HepG2 (cell line): ENCODE results near the gene SHBG. TPM values are rescaled to one million over a fixed set of nuclear protein-coding genes. Genes with fewer than 3 reads are reported as not detected.

Experiments used
- BHLHE40 ChIP-seq: IDR thresholded peaks from 2 replicates; pipeline ENCODE4 v1.6.1; 2011; ENCODE audit warnings: low read length, improper control_type of control experiment
- CCDC6 ChIP-seq: sonication (generic); formaldehyde crosslinking; IDR thresholded peaks from 2 replicates; pipeline ENCODE4 v1.8.1; 2022; ENCODE audit warnings: mild to moderate bottlenecking, missing genetic modification reagents, moderate library complexity
- GMEB1 ChIP-seq: sonication (generic); formaldehyde crosslinking; IDR thresholded peaks from 2 replicates; pipeline ENCODE4 v1.5.1; 2020; ENCODE audit warnings: missing genetic modification reagents, mild to moderate bottlenecking, borderline replicate concordance
- KDM3A ChIP-seq: IDR thresholded peaks from 2 replicates; pipeline ENCODE4 v1.6.1; 2018; ENCODE audit warnings: low read depth, missing compliant biosample characterization
- KLF12 ChIP-seq: sonication (generic); formaldehyde crosslinking; IDR thresholded peaks from 2 replicates; pipeline ENCODE4 v1.4.0; 2020; ENCODE audit warnings: missing genetic modification reagents, borderline replicate concordance
- LCORL ChIP-seq, 2 experiments: fragments of 450-650 bp in 1 of 2; sonication (generic) in 1 of 2; formaldehyde crosslinking in 1 of 2; IDR thresholded peaks; 2 replicates each; pipeline versions ENCODE4 v1.5.0 to v1.6.1; 2017 to 2020; ENCODE audit warnings: antibody characterized with exemption in 1 of 2, missing genetic modification reagents in 1 of 2
- MAZ ChIP-seq, 2 experiments: sonication (generic) in 1 of 2; formaldehyde crosslinking in 1 of 2; IDR thresholded peaks; 2 replicates each; pipeline versions ENCODE4 v1.5.0 to v1.6.1; 2012 to 2020; ENCODE audit warnings: low read depth in 2 of 2, mild to moderate bottlenecking in 2 of 2, borderline replicate concordance in 1 of 2, improper control_type of control experiment in 1 of 2, low read length in 1 of 2, missing genetic modification reagents in 1 of 2, moderate library complexity in 1 of 2
- MEIS2 ChIP-seq: sonication (generic); formaldehyde crosslinking; IDR thresholded peaks from 2 replicates; pipeline ENCODE4 v1.9.0; 2021; ENCODE audit warnings: mild to moderate bottlenecking, missing genetic modification reagents
- MYPOP ChIP-seq: sonication (generic); formaldehyde crosslinking; IDR thresholded peaks from 2 replicates; pipeline ENCODE4 v1.8.1; 2023; ENCODE audit warnings: mild to moderate bottlenecking, moderate library complexity, missing genetic modification reagents
- NFAT5 ChIP-seq: sonication (generic); formaldehyde crosslinking; IDR thresholded peaks from 2 replicates; pipeline ENCODE4 v1.4.0; 2020; ENCODE audit warnings: missing genetic modification reagents
- POLR2G ChIP-seq: fragments of 200-400 bp; formaldehyde crosslinking; IDR thresholded peaks from 2 replicates; pipeline ENCODE4 v1.6.1; 2018; ENCODE audit warnings: mild to moderate bottlenecking, low read depth, low read length, moderate library complexity
- TFAP4 ChIP-seq: sonication (generic); IDR thresholded peaks from 2 replicates; pipeline ENCODE4 v1.6.1; 2016; ENCODE audit warnings: low read depth, borderline replicate concordance
- TSC22D2 ChIP-seq: sonication (generic); formaldehyde crosslinking; IDR thresholded peaks from 2 replicates; pipeline ENCODE4 v1.5.1; 2020; ENCODE audit warnings: missing genetic modification reagents, mild to moderate bottlenecking, borderline replicate concordance
- ZBTB38 ChIP-seq: sonication (generic); formaldehyde crosslinking; IDR thresholded peaks from 2 replicates; pipeline ENCODE4 v1.5.1; 2020; ENCODE audit warnings: mild to moderate bottlenecking, missing genetic modification reagents
- ZNF703 ChIP-seq: sonication (generic); formaldehyde crosslinking; IDR thresholded peaks from 2 replicates; pipeline ENCODE4 v1.5.1; 2020; ENCODE audit warnings: missing genetic modification reagents, mild to moderate bottlenecking, moderate library complexity, borderline replicate concordance
- polyA plus RNA-seq, 8 experiments: library from polyadenylated mRNA; depleted of rRNA in 3 of 8; stranded (reverse) in 7 of 8; unstranded in 1 of 8; fragments of >200 nt; fragmentation: Illumina TruSeq in 4 of 8; extraction: Trizol in 4 of 8; gene quantifications; 2 replicates each; pipeline versions ENCODE4 v1.2.1 to v1.2.3, GENCODE V29; 2011 to 2016; ENCODE audit warnings: low read depth in 4 of 8, missing spikeins in 1 of 8, mixed read lengths in 1 of 8; ENCODE audit not compliant: insufficient read depth in 1 of 8
- total RNA-seq, 5 experiments: library from RNA; depleted of rRNA; stranded (reverse); fragments of >200 nt; fragmentation: Illumina TruSeq; extraction: Trizol; gene quantifications; 2 replicates each; pipeline ENCODE4 v1.2.3, GENCODE V29; 2016; ENCODE audit warnings: low read depth in 1 of 5
- TF ChIP-seq, protein P1 (sequence below): IDR thresholded peaks from 2 replicates; pipeline ENCODE4 v1.6.1; 2016; ENCODE audit warnings: mild to moderate bottlenecking

Gene SHBG
- total and polyA plus RNA-seq, 2 of the 13 experiments (the other 11 are each of a cell fraction or from before 2014, with no cell fraction given) = 4.0 to 6.1 TPM

DNA sequence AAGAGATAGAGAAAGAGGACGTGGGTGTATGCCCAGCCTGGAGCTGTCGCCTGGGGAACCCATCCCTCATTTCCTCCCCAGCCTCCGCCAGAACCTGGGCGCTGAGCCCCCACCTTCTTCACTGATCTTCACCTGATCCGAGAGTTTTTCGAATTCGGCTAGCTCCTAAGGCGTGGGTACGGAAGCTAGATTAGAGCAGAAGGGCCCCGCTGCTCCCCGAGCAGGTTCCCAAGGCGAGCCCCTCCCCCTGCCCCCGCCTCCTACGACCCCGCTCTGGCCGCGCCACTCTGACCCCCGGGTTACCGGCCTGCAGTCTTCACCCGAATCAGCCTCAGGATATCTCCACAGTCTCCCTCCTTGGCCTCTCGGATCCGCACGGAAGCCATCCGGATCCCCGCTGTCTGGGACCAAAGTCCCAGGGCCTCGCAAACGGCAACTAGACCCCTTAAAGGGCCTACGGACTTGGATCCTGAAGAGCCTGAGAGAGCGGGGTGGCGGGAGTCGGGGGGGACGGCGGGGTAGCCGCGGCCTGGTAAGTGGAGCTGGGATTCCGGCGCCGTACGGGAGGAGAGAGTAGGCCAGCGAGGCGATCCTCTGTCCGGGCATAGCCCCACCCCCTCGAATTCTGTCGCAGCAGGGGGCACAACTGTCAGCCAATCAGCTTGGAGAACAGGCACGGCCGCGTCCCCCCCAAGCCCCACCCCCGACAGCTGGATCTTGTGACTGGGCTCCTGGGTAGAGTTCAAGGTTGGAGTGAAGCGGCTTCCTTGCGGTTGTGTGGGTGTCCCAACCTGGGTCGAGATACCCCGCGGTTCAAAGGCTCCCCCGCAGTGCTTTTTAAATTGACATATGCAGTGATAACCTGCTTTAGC is 2.4 kb upstream of the SHBG start, which contains the start of gene SAT2 (continued):
- peak; percentile 24; the same call in 1 of the 2 replicates for TF ChIP-seq GMEB1 (CRISPR knock-in tag)
- no peak for TF ChIP-seq MYPOP (CRISPR knock-in tag)
- TF ChIP-seq MAZ (IDR thresholded peaks at IDR 0.05; ENCODE audit: borderline replicate concordance, low read depth, low read length) = peak; percentile 67
- TF ChIP-seq MAZ (CRISPR knock-in tag; IDR thresholded peaks at IDR 0.05; ENCODE audit: low read depth) = peak; percentile 71; the same call in 1 of the 2 replicates
- TF ChIP-seq NFAT5 (CRISPR knock-in tag) = peak; percentile 56; the same call in 1 of the 2 replicates
- no peak for TF ChIP-seq LCORL (IDR thresholded peaks at IDR 0.05)
- TF ChIP-seq LCORL (CRISPR knock-in tag; IDR thresholded peaks at IDR 0.05) = peak; percentile 62
- no peak for TF ChIP-seq ZNF703 (CRISPR knock-in tag)
- 0 out of 2 replicates have a peak, but pooled peaks have one; percentile 47 for TF ChIP-seq TSC22D2
- TF ChIP-seq CCDC6 = no peak
- TF ChIP-seq KDM3A (CRISPR knock-in tag) = 0 out of 2 replicates have a peak, but pooled peaks have one; percentile 47
- TF ChIP-seq BHLHE40 = peak; percentile 59; the same call in 1 of the 2 replicates
- peak; percentile 93 for TF ChIP-seq TFAP4
- peak; percentile 69; the same call in 1 of the 2 replicates for TF ChIP-seq KLF12 (CRISPR knock-in tag)
- TF ChIP-seq ZBTB38 = no peak
- TF ChIP-seq, protein P1, sequence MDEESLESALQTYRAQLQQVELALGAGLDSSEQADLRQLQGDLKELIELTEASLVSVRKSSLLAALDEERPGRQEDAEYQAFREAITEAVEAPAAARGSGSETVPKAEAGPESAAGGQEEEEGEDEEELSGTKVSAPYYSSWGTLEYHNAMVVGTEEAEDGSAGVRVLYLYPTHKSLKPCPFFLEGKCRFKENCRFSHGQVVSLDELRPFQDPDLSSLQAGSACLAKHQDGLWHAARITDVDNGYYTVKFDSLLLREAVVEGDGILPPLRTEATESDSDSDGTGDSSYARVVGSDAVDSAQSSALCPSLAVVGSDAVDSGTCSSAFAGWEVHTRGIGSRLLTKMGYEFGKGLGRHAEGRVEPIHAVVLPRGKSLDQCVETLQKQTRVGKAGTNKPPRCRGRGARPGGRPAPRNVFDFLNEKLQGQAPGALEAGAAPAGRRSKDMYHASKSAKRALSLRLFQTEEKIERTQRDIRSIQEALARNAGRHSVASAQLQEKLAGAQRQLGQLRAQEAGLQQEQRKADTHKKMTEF (CRISPR knock-in tag) = peak; percentile 76
- TF ChIP-seq POLR2G = peak; percentile 82
- TF ChIP-seq MEIS2 = peak; percentile 68; the same call in 1 of the 2 replicates
